Measurements from ENCODE around the gene PLA2R1. TPM values are rescaled to one million over a fixed set of nuclear protein-coding genes. Genes with fewer than 3 reads are reported as not detected.

PLA2R1 gene
- total and polyA plus RNA-seq, 2 donors (not counting 1 experiment from before 2014, with no cell fraction given): 8.0 to 8.3 TPM

DNA sequence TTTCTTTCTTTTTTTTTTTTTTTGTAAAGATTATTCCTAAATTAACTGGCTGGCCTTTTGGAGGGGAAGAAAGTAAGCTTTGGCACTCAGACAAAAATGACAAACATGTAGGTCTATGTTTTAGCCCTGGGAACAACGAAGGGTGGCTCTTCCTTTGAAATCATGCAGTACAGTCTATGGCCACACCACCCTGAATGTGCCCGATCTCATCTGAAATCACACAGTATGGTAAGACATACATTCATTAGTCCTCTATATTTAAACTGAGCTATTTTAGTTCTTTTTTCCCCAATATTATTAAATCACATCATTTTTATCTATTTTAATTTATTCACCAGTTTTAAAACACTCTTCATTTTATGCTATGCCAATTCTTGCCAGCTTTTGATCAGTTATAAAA lies 48.2 kb downstream of the PLA2R1 start:
- H3K79me2 ChIP-seq (ENCODE audit: control insufficient read depth, insufficient read depth, low read length): no peaks in the 10 kb centered on the region
- H3K4me3 ChIP-seq (replicated peaks in 1 of 4; ENCODE audit: control extremely low read depth in 1 of 4, insufficient read depth in 1 of 4, low read depth in 3 of 4, low read length in 4 of 4): no peak overlapping the region
- no peaks in the 10 kb centered on the region for H3K36me3 ChIP-seq (ENCODE audit: control insufficient read depth, insufficient read depth, low read length)
- no peak overlapping the region for H3K27ac ChIP-seq (ENCODE audit: insufficient read depth, low read length)
- no peaks in the 10 kb centered on the region for H4K20me1 ChIP-seq (ENCODE audit: control insufficient read depth, extremely low read depth, insufficient read depth, low read length)
- no peak overlapping the region for H3K4me2 ChIP-seq (ENCODE audit: extremely low read depth, insufficient read depth, low read length)
- H3K9ac ChIP-seq (ENCODE audit: insufficient read depth, low read length): no peak overlapping the region
- no peaks in the 10 kb centered on the region for H3K4me1 ChIP-seq (ENCODE audit: control insufficient read depth, extremely low read depth, insufficient read depth, low read length)
- no peak overlapping the region for H2AFZ ChIP-seq (ENCODE audit: low read length)
- H3K9me3 ChIP-seq (ENCODE audit: control insufficient read depth, insufficient read depth, low read depth, low read length): no peaks in the 10 kb centered on the region
- H3K27me3 ChIP-seq (ENCODE audit: control insufficient read depth, insufficient read depth, low read length): no peaks in the 10 kb centered on the region
- no peak for TF ChIP-seq EZH2 (IDR thresholded peaks at IDR 0.05; ENCODE audit: low read length, missing control alignments)
- TF ChIP-seq, protein P1, sequence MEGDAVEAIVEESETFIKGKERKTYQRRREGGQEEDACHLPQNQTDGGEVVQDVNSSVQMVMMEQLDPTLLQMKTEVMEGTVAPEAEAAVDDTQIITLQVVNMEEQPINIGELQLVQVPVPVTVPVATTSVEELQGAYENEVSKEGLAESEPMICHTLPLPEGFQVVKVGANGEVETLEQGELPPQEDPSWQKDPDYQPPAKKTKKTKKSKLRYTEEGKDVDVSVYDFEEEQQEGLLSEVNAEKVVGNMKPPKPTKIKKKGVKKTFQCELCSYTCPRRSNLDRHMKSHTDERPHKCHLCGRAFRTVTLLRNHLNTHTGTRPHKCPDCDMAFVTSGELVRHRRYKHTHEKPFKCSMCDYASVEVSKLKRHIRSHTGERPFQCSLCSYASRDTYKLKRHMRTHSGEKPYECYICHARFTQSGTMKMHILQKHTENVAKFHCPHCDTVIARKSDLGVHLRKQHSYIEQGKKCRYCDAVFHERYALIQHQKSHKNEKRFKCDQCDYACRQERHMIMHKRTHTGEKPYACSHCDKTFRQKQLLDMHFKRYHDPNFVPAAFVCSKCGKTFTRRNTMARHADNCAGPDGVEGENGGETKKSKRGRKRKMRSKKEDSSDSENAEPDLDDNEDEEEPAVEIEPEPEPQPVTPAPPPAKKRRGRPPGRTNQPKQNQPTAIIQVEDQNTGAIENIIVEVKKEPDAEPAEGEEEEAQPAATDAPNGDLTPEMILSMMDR (conservative IDR thresholded peaks at IDR 0.05 in 1 of 2, IDR thresholded peaks at IDR 0.05 in 1 of 2; ENCODE audit: low read depth in 1 of 2, low read length in 2 of 2): no peak
- no peak for DNase-seq (ENCODE audit: low read depth in 2 of 2)

DNA sequence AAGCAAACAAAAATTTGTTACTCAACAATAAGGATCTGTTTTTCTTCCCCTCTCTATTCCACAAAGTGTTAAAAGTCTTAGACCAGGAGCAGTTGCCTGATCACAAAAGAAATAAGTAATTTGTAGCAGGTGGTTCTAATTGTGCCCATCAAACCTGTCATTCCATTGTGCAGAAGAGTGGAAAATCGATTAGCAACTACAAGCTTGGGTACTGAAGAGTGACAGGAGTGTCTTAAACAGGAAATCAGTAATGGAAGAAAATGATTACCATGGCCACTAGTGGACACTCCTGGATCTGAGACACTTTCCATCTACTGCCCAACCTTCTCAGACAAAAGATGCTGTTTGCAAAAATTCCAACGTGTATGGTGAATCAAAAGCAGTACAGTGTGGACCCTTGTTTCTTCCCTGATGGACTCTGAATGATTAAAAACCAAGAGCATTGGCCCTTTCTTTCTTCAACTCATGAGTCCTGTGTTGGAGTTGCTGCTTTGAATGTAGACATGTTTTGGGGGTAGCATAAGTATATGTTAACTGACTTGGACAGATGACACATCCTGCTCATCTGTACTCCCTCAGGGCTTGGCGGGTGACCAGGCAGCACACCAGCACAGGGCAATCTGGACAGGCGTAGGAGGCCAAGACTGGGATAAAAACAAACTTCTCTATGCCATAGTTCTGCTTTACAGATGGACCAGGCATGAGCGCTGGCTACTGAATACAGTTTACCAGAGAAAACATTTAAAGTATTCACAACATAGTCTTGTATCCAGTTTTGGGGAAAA lies 51.9 kb downstream of the PLA2R1 start:
- no peak overlapping the region for H3K27ac ChIP-seq (ENCODE audit: insufficient read depth, low read length)
- H3K27me3 ChIP-seq (ENCODE audit: control insufficient read depth, insufficient read depth, low read length): no peaks in the 10 kb centered on the region
- H3K79me2 ChIP-seq (ENCODE audit: control insufficient read depth, insufficient read depth, low read length): no peaks in the 10 kb centered on the region
- H3K4me2 ChIP-seq (ENCODE audit: extremely low read depth, insufficient read depth, low read length): no peak overlapping the region
- no peak overlapping the region for H2AFZ ChIP-seq (ENCODE audit: low read length)
- TF ChIP-seq EZH2 (IDR thresholded peaks at IDR 0.05; ENCODE audit: low read length, missing control alignments): no peak
- TF ChIP-seq, protein P1 (conservative IDR thresholded peaks at IDR 0.05 in 1 of 2, IDR thresholded peaks at IDR 0.05 in 1 of 2; ENCODE audit: low read depth in 1 of 2, low read length in 2 of 2): no peak
- no peak overlapping the region for H3K4me3 ChIP-seq (replicated peaks in 1 of 4; ENCODE audit: control extremely low read depth in 1 of 4, insufficient read depth in 1 of 4, low read depth in 3 of 4, low read length in 4 of 4)
- no peaks in the 10 kb centered on the region for H3K9me3 ChIP-seq (ENCODE audit: control insufficient read depth, insufficient read depth, low read depth, low read length)
- no peak overlapping the region for H3K9ac ChIP-seq (ENCODE audit: insufficient read depth, low read length)
- no peak for DNase-seq (ENCODE audit: low read depth in 2 of 2)
- no peaks in the 10 kb centered on the region for H3K4me1 ChIP-seq (ENCODE audit: control insufficient read depth, extremely low read depth, insufficient read depth, low read length)
- H4K20me1 ChIP-seq (ENCODE audit: control insufficient read depth, extremely low read depth, insufficient read depth, low read length): no peaks in the 10 kb centered on the region
- H3K36me3 ChIP-seq (ENCODE audit: control insufficient read depth, insufficient read depth, low read length): no peaks in the 10 kb centered on the region

DNA sequence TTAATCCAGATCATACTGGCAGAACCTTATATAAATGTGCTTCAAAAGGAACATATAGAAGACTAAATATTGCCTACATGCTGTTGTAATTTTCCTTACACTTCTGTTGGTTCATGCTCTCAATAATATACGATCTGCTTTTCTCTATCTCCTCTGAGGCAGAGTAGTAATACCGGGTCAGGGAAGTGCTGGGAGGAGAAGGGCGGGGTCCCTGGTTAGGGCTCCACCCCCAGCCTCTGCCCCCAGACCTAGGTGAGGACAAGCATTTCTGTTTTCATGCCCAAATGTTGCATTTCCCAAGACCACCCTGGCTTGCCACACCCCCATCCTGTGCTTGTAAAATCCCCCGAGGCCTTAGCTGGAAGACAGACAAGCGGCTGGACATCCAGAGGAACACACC lies 55.3 kb downstream of the PLA2R1 start:
- H3K4me1 ChIP-seq (ENCODE audit: control insufficient read depth, extremely low read depth, insufficient read depth, low read length): no peaks in the 10 kb centered on the region
- no peaks in the 10 kb centered on the region for H3K27me3 ChIP-seq (ENCODE audit: control insufficient read depth, insufficient read depth, low read length)
- no peaks in the 10 kb centered on the region for H3K79me2 ChIP-seq (ENCODE audit: control insufficient read depth, insufficient read depth, low read length)
- H3K4me3 ChIP-seq (replicated peaks in 1 of 4; ENCODE audit: control extremely low read depth in 1 of 4, insufficient read depth in 1 of 4, low read depth in 3 of 4, low read length in 4 of 4): no peak overlapping the region
- TF ChIP-seq, protein P1 (conservative IDR thresholded peaks at IDR 0.05 in 1 of 2, IDR thresholded peaks at IDR 0.05 in 1 of 2; ENCODE audit: low read depth in 1 of 2, low read length in 2 of 2): no peak
- no peak for TF ChIP-seq EZH2 (IDR thresholded peaks at IDR 0.05; ENCODE audit: low read length, missing control alignments)
- DNase-seq (ENCODE audit: low read depth in 2 of 2): no peak
- no peaks in the 10 kb centered on the region for H3K36me3 ChIP-seq (ENCODE audit: control insufficient read depth, insufficient read depth, low read length)
- H3K4me2 ChIP-seq (ENCODE audit: extremely low read depth, insufficient read depth, low read length): no peak overlapping the region
- no peak overlapping the region for H2AFZ ChIP-seq (ENCODE audit: low read length)
- no peak overlapping the region for H3K9ac ChIP-seq (ENCODE audit: insufficient read depth, low read length)
- H3K9me3 ChIP-seq (ENCODE audit: control insufficient read depth, insufficient read depth, low read depth, low read length): no peaks in the 10 kb centered on the region
- H3K27ac ChIP-seq (ENCODE audit: insufficient read depth, low read length): no peak overlapping the region
- no peaks in the 10 kb centered on the region for H4K20me1 ChIP-seq (ENCODE audit: control insufficient read depth, extremely low read depth, insufficient read depth, low read length)

Measured in fibroblast of lung (primary cell).